ENCODE results near the gene ILK.

ILK gene

GRCh38 chr11:6622261-6623171, 18.9 kb downstream of the ILK start:
- no peak for DNase-seq

- DNase-seq: no peak
These were observed 20.1 kb downstream of the ILK start for GRCh38 chr11:6623391-6624363.

GRCh38 chr11:6625156-6625831, 21.7 kb downstream of the ILK start:
- no peak for DNase-seq

- DNase-seq: no peak
These were observed 22.4 kb downstream of the ILK start for GRCh38 chr11:6625832-6626420.

GRCh38 chr11:6626971-6627761, 23.6 kb downstream of the ILK start:
- no peak for DNase-seq

GRCh38 chr11:6627762-6628241, 24.2 kb downstream of the ILK start:
- no peak for DNase-seq

- no peak for DNase-seq
These were observed 25.0 kb downstream of the ILK start for GRCh38 chr11:6628526-6628925.

GRCh38 chr11:6629573-6629891, 26.0 kb downstream of the ILK start:
- DNase-seq: no peak

- no peak for DNase-seq
These were observed 26.5 kb downstream of the ILK start for GRCh38 chr11:6629892-6630631.

GRCh38 chr11:6630632-6631291, 27.2 kb downstream of the ILK start:
- no peak for DNase-seq

- DNase-seq: no peak
These were observed 27.9 kb downstream of the ILK start for GRCh38 chr11:6631361-6631890.

GRCh38 chr11:6632116-6633073, 28.8 kb downstream of the ILK start:
- no peak for DNase-seq

- DNase-seq: no peak
These were observed 30.1 kb downstream of the ILK start for GRCh38 chr11:6633422-6634408.

GRCh38 chr11:6634534-6634933, 31.0 kb downstream of the ILK start:
- no peak for DNase-seq

- DNase-seq: no peak
These were observed 31.7 kb downstream of the ILK start for GRCh38 chr11:6635082-6635932.

GRCh38 chr11:6636480-6636879, 32.9 kb downstream of the ILK start:
- no peak for DNase-seq

GRCh38 chr11:6637871-6638270, 34.3 kb downstream of the ILK start:
- no peak for DNase-seq

Data from NCI-H187 treated with DMSO at 0.1 percent for 48 hours (cell line).